ENCODE results near the gene BICDL2.

BICDL2 gene

GRCh38 chr16:3020247-3020603 lies 16.5 kb downstream of the BICDL2 start, which contains the start of gene TNFRSF12A:
TNFRSF12A (plus strand) TSS chr16:3020368; CDS start chr16:3020398, 30 bp downstream.
- Histone ChIP-seq H3K9ac (peak within 1 kb of the TSS; percentile 48; the same call in 1 of the 2 replicates), H4K20me1 (ENCODE audit: insufficient read depth) (no peaks in the 10 kb centered on the region), H3K27ac (no peak within 1 kb of the TSS), H3K79me2 (ENCODE audit: insufficient read depth, low read depth) (no peaks in the 10 kb centered on the region), H3K4me3 (IDR thresholded peaks at IDR 0.05; ENCODE audit: insufficient read depth, low read depth, low read length) (no peak within 1 kb of the TSS), H3K27me3 (ENCODE audit: insufficient read depth, low read depth) (peaks cover 12% of the 10 kb centered on the region), H3K4me2 (peak within 1 kb of the TSS; percentile 99), H3K36me3 (ENCODE audit: insufficient read depth) (no peaks in the 10 kb centered on the region), H2AFZ (ENCODE audit: low read depth) (peak within 1 kb of the TSS; percentile 98), H3K4me1 (ENCODE audit: low read depth, poor library complexity, severe bottlenecking) (peaks cover 44% of the 10 kb centered on the region)
- TF ChIP-seq CTCF (conservative IDR thresholded peaks at IDR 0.05; ENCODE audit: low read depth, low read length), result no peak

- Histone ChIP-seq H3K27ac (no peak overlapping the region), H3K4me2 (peak overlapping the region; percentile 77), H3K9ac (no peak overlapping the region), H3K4me3 (IDR thresholded peaks at IDR 0.05; ENCODE audit: insufficient read depth, low read depth, low read length) (no peak overlapping the region), H3K4me1 (ENCODE audit: low read depth, poor library complexity, severe bottlenecking) (peaks cover 39% of the 10 kb centered on the region), H3K27me3 (ENCODE audit: insufficient read depth, low read depth) (peaks cover 16% of the 10 kb centered on the region), H4K20me1 (ENCODE audit: insufficient read depth) (no peaks in the 10 kb centered on the region), H2AFZ (ENCODE audit: low read depth) (peak overlapping the region; percentile 98), H3K36me3 (ENCODE audit: insufficient read depth) (no peaks in the 10 kb centered on the region), H3K79me2 (ENCODE audit: insufficient read depth, low read depth) (no peaks in the 10 kb centered on the region)
- TF ChIP-seq CTCF (conservative IDR thresholded peaks at IDR 0.05; ENCODE audit: low read depth, low read length), result no peak
Measured at GRCh38 chr16:3019594-3020246, 17.0 kb downstream of the BICDL2 start.

- Histone ChIP-seq H3K4me3 (IDR thresholded peaks at IDR 0.05; ENCODE audit: insufficient read depth, low read depth, low read length) (no peak within 1 kb of the TSS), H2AFZ (ENCODE audit: low read depth) (no peak within 1 kb of the TSS), H3K4me2 (no peak within 1 kb of the TSS)
Measured at GRCh38 chr16:3017794-3018506, 18.8 kb downstream of the BICDL2 start, which contains the start of gene CLDN6. CLDN6 (minus strand) TSS chr16:3018183; CDS start chr16:3016021, 2,162 bp downstream.

GRCh38 chr16:3017344-3017743 lies 19.4 kb downstream of the BICDL2 start:
- Histone ChIP-seq H2AFZ (ENCODE audit: low read depth) (no peak overlapping the region), H3K4me1 (ENCODE audit: low read depth, poor library complexity, severe bottlenecking) (peaks cover 35% of the 10 kb centered on the region), H3K4me2 (no peak overlapping the region), H4K20me1 (ENCODE audit: insufficient read depth) (no peaks in the 10 kb centered on the region), H3K9ac (no peak overlapping the region), H3K79me2 (ENCODE audit: insufficient read depth, low read depth) (no peaks in the 10 kb centered on the region), H3K36me3 (ENCODE audit: insufficient read depth) (no peaks in the 10 kb centered on the region), H3K27me3 (ENCODE audit: insufficient read depth, low read depth) (peaks cover 36% of the 10 kb centered on the region), H3K4me3 (IDR thresholded peaks at IDR 0.05; ENCODE audit: insufficient read depth, low read depth, low read length) (no peak overlapping the region), H3K27ac (no peak overlapping the region)
- no peak for TF ChIP-seq CTCF (conservative IDR thresholded peaks at IDR 0.05; ENCODE audit: low read depth, low read length)

More at GRCh38 chr16:3017794-3018506, 18.8 kb downstream of the BICDL2 start, which contains the start of gene CLDN6:
- Histone ChIP-seq H3K9ac (no peak within 1 kb of the TSS), H3K27ac (no peak within 1 kb of the TSS), H3K27me3 (ENCODE audit: insufficient read depth, low read depth) (peaks cover 30% of the 10 kb centered on the region), H3K36me3 (ENCODE audit: insufficient read depth) (no peaks in the 10 kb centered on the region), H4K20me1 (ENCODE audit: insufficient read depth) (no peaks in the 10 kb centered on the region), H3K79me2 (ENCODE audit: insufficient read depth, low read depth) (no peaks in the 10 kb centered on the region), H3K4me1 (ENCODE audit: low read depth, poor library complexity, severe bottlenecking) (peaks cover 35% of the 10 kb centered on the region)
- 0 out of 2 replicates have a peak, but pooled peaks have one; percentile 26 for TF ChIP-seq CTCF (conservative IDR thresholded peaks at IDR 0.05; ENCODE audit: low read depth, low read length)
